ENCODE results near the gene SHISA9.

DNA sequence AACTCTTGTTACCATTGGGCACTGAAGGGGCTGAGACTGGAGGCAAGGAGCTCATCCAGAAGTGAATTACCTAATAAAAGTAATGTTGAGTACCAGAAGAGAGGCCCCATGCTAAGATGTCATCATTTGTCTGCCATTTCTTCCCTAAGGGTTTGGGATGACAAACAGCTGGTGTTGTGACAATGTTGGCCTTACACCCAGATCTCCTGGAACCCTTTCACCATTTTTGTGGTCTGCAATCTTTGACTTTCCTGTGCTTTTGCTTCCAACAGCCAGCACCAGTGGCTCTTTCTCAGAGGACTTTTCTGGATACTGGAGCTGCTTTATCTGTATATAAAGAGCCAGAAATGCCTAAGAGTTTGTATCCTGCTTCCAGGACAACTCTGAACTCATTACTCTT is 84.1 kb downstream of the SHISA9 start:
- TF ChIP-seq CTCF (IDR thresholded peaks at IDR 0.05; ENCODE audit: low read depth, low read length) (no peak), POLR2A (IDR thresholded peaks at IDR 0.05; ENCODE audit: extremely low read depth, insufficient read length) (no peak), MAX (IDR thresholded peaks at IDR 0.05; ENCODE audit: low read depth, low read length) (no peak), MYC (IDR thresholded peaks at IDR 0.05; ENCODE audit: low read depth, low read length) (no peak)

All from NB4 (cell line).